SJCRH30 (cell line): ENCODE measurements around the gene E2F6. TPM values are rescaled to one million over a fixed set of nuclear protein-coding genes. Genes with fewer than 3 reads are reported as not detected.

Experiments
- total RNA-seq: library from RNA; depleted of rRNA; stranded (reverse); fragments of >200 nt; shearing (Covaris generic); gene quantifications from 2 replicates; pipeline ENCODE4 v1.2.3, GENCODE V29; 2014; rRNA removed

E2F6 gene
- total RNA-seq, 1 experiment from 2014 or later: 40.9 TPM

Other genes with a start within 250 kb of the E2F6 start
- 50.5 and 61.2 TPM in 2 replicates for gene ROCK2, start 121.5 kb downstream of the E2F6 start, total RNA-seq
- gene GREB1, start 67.9 kb upstream of the E2F6 start, total RNA-seq: 0.12 and 0.38 TPM in 2 replicates
- not detected in 2 replicates for gene NTSR2, start 204.0 kb upstream of the E2F6 start, total RNA-seq